OCI-LY7 (cell line): ENCODE data around the gene NAV2.

ENCODE experiments used
- CTCF ChIP-seq: fragments of 200-600 bp; sonication (generic); conservative IDR thresholded peaks from 2 replicates; pipeline ENCODE4 v1.5.1; 2014; ENCODE audit warnings: mild to moderate bottlenecking, antibody characterized with exemption, low read length, moderate library complexity, mixed read lengths
- EZH2phosphoT487 ChIP-seq: fragments of 200-600 bp; sonication (generic); IDR thresholded peaks from 2 replicates; pipeline ENCODE4 v1.6.1; 2018; ENCODE audit warnings: low read depth, borderline replicate concordance, mild to moderate bottlenecking, mixed run types, antibody characterized with exemption, low read length, moderate library complexity, mixed read lengths

GRCh38 chr11:20159466-20160381, 447.1 kb downstream of the NAV2 start:
- TF ChIP-seq EZH2phosphoT487 (no peak), CTCF (no peak)
